ENCODE measurements around the gene KASH5.

KASH5 gene

GRCh38 chr19:49422407-49423070 lies 34.5 kb downstream of the KASH5 start:
- DNase-seq (ENCODE audit: low read depth): peak; percentile 36

GRCh38 chr19:49423071-49423984 lies 35.3 kb downstream of the KASH5 start, which contains the start of gene PTH2:
Gene PTH2 (minus strand): TSS chr19:49423441. CDS start chr19:49423339, 102 bp downstream.
- DNase-seq (ENCODE audit: low read depth): no peak

DNA sequence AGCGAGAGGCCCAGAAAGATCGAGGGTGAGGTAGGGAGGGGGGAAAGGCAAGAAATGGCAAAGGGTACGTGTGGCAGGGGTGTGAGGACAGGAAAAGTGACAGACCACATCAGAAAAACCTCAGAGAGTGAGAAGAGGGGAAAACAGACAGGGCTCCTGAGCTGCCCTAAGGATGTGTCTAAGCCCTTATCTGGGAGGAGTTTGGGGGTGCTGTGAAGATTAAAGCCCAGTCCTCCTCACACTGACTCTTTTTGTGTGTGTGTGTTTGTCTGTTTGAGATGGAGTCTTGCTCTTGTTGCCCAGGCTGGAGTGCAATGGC lies 35.9 kb downstream of the KASH5 start:
- DNase-seq (ENCODE audit: low read depth): no peak

- no peak for DNase-seq (ENCODE audit: low read depth)
Measured at GRCh38 chr19:49425178-49425577, 37.1 kb downstream of the KASH5 start, which contains the start of gene GFY. Gene GFY (plus strand): TSS chr19:49425388. CDS start chr19:49426431, 1,043 bp downstream.

GRCh38 chr19:49425922-49426592 lies 38.0 kb downstream of the KASH5 start:
- no peak for DNase-seq (ENCODE audit: low read depth)

DNA sequence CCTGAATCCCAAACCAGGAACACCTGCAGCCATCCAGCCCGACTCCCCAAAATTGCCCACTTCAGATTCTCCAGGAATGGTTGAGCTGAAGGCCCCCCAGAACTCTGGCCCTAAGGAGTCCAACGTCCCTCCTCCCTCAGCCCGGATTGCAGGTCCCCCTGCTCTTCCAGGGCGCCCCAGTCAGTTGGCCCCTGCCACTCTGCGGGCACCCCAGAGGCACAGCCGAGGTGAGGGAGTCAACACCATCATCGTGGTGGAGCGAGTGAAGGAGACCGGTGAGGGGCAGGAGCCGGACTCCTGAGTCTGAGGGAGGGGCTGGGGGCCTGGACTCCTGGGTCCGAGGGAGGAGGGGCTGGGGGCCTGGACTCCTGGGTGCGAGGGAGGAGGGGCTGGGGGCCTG lies 39.3 kb downstream of the KASH5 start:
- DNase-seq (ENCODE audit: low read depth): no peak

DNA sequence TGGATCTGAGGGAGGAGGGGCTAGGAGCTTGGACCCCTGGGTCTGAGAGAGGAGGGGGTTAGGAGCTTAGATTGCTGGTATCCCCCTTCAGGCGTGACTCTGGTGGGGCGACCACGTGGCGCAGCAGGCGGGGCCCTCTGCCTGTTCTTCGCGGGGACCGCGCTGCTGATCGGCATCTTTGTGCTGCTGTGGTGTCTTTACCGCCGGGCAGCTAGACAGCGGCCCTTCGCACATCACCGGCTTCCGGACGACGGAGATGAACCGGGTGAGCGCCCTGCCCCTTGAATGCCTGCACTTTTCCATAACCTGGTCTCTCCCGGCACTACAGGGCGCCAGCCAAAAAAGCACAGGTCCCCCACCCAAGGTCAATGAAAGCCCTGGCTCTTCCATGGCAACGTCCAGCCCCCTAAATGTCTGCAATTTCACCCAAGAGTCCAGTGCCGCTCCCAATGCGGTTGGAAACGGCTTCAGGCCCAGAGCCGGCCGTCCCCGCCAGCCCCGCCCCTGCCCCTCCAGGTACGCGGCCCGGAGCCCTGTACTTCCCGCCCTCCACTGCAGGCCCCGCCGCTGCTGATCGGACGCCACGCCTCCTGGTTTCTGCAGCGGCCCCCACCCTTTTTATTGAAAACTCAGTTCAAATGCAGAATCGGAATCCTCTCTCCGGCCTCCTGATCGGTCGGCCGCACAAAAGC lies 40.0 kb downstream of the KASH5 start:
- no peak for DNase-seq (ENCODE audit: low read depth)

DNA sequence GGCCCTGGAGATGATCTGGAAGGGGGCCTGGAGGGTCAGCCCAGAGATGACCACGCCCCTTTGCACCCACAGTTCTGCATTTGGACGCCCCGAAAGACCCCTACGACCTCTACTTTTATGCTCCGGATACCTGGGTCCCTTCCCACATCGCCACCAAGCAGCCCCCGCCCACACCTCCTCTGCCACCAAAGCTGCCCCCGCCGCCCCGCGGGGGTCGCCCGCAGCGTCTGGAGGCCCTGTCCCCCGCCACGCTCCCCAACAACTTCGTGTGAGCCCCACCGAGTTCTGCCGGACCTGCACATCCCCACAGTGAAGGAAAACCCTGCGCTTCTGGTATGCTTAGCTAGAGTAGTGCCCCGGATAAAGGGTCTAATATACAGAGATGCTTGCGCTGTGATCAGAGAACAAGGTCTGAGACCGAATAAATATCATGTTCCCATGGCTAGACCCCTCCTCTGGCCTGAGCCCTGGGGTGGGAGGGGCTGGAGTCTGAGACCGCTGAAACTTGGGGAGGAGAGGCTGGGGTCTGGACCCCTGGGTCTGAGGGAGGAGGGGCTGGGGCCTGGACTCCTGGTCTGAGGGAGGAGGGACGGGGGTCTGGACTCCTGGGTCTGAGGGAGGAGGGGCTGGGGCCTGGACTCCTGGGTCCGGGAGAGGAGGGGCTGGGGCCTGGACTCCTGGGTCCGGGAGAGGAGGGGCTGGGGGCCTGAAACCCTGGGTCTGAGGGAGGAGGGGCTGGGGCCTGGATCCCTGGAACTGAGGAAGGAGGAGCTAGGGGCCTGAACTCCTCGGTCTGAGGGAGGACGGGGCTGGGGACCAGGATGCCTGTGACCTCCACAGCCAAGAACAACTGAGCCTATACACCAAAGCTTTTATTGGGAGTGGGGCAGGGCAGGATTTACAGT lies 40.8 kb downstream of the KASH5 start:
- no peak for DNase-seq (ENCODE audit: low read depth)

- no peak for DNase-seq (ENCODE audit: low read depth)
Measured at GRCh38 chr19:49430172-49430677, 42.2 kb downstream of the KASH5 start.

GRCh38 chr19:49430678-49431329 lies 42.8 kb downstream of the KASH5 start:
- DNase-seq (ENCODE audit: low read depth): no peak

DNA sequence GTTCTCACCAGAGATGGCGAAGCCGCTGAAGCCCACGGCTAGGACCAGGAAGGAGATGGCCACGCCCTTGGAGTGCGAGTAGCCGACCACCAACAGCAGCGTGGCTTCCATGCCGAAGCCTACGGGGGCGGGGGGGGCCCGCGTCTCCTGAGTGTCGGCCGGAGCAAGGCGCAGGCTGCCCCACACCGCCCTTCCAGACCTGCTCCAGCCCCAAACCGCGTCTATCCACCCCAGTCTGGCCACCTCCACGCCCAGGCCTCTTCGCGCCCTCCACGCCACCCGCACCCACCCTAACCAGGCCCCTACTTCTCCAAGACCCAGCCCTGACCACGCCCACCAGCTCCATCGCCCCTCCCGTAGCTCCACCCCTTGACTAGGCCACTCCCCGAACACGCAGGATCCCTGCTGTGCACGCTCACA lies 43.3 kb downstream of the KASH5 start:
- DNase-seq (ENCODE audit: low read depth): no peak

GRCh38 chr19:49432141-49433073 lies 44.4 kb downstream of the KASH5 start:
- no peak for DNase-seq (ENCODE audit: low read depth)

GRCh38 chr19:49433240-49433901 lies 45.3 kb downstream of the KASH5 start:
- no peak for DNase-seq (ENCODE audit: low read depth)

DNA sequence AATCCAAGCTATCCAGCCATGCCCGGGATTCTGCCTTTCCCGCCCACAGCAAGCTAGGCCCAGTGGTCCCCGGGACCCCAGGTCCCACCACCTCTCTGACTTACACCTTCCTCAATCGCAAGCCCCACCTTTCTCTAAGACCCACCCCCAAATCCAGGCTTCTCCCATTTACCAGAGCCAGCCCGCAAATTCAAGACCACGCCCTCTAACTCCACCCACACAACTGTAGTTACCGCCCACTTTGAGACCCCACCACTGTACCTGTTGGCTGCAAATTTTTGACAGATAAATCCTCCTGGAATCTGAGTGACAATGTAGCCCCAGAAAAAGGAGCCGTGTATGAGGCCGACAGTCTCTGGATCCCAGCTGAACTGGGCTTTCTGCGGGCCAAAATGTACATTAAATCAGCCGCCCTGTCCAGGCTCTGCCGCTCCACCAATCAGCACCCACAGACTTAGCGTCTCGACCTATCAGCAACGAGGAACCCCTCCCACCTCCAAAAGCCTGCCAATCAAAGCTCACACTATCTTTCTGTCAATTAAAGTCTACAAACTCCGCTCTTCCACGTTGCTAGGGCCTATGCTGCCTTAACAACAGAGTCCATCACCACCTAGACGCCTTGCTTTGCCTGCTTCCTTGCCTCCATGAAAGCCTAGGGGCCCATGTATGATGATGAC lies 47.0 kb downstream of the KASH5 start:
- DNase-seq (ENCODE audit: low read depth): no peak

DNA sequence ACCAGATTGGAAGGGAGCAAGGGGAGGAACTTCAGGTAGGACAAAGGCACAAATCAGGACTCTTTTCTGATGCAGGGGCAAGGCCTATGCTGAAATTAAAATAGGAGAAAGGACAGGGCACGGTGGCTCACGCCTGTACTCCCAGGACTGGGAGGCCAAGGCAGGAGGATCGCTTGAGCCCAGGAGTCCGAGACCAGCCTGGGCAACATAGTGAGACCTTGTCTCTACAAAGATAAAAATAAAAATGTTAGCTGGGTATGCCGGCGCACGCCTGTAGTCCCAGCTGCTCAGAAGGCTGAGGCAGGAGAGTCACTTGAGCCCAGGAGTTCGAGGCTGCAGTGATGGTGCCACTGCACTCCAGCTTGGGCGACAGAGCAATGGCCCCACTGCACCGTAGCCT lies 47.6 kb downstream of the KASH5 start:
- no peak for DNase-seq (ENCODE audit: low read depth)

GRCh38 chr19:49436381-49437017 lies 48.5 kb downstream of the KASH5 start:
- no peak for DNase-seq (ENCODE audit: low read depth)

GRCh38 chr19:49437231-49437630 lies 49.2 kb downstream of the KASH5 start:
- no peak for DNase-seq (ENCODE audit: low read depth)

GRCh38 chr19:49438261-49438660 lies 50.2 kb downstream of the KASH5 start:
- no peak for DNase-seq (ENCODE audit: low read depth)
